Brain microvascular endothelial cell (primary cell): ENCODE data around the gene CD82.
"Not testable (repeated sequence)": the region's sequence is repeated elsewhere in the genome, so short reads cannot be mapped to it uniquely, and the experiment has no call there.

Source experiments
- DNase-seq: peaks from one replicate; pipeline ENCODE4 v3.0.0-alpha.2; 2020
- H3K27ac ChIP-seq: fragments of 250-450 bp; sonication (Bioruptor Pico); 2 replicates; pipeline ENCODE4 v1.5.1; 2020; ENCODE audit warnings: mild to moderate bottlenecking, moderate library complexity
- H3K27me3 ChIP-seq: fragments of 250-450 bp; sonication (Bioruptor Pico); replicated peaks from 2 replicates; pipeline ENCODE4 v1.5.1; 2020; ENCODE audit warnings: mild to moderate bottlenecking
- H3K36me3 ChIP-seq: fragments of 250-450 bp; sonication (Bioruptor Pico); replicated peaks from 2 replicates; pipeline ENCODE4 v1.5.1; 2020; ENCODE audit warnings: mild to moderate bottlenecking
- H3K4me3 ChIP-seq: 2 replicates; pipeline ENCODE4 v1.5.1; 2011; ENCODE audit warnings: low read depth, mild to moderate bottlenecking, control low read depth, low read length, moderate library complexity
- in situ Hi-C: cut with HindIII; loops from 2 replicates; pipeline ENCODE4 v1.10.0; 2017; ENCODE audit warnings: low sequenced_read_pairs, low pct_ligation_motif_present
- TF ChIP-seq, protein P1 (sequence below): IDR thresholded peaks from 2 replicates; pipeline ENCODE4 v1.5.1; 2011; ENCODE audit warnings: low read depth, mild to moderate bottlenecking, moderate library complexity, low read length, control low read depth, inconsistent platforms; ENCODE audit errors: missing control alignments

CD82 gene

GRCh38 chr11:44654057-44654456 lies 88.6 kb downstream of the CD82 start:
- DNase-seq, result no peak
- no peak overlapping the region for H3K4me3 ChIP-seq
- H3K27ac ChIP-seq, result no peak overlapping the region
- in situ Hi-C loops, result no loop called here
- TF ChIP-seq, protein P1, sequence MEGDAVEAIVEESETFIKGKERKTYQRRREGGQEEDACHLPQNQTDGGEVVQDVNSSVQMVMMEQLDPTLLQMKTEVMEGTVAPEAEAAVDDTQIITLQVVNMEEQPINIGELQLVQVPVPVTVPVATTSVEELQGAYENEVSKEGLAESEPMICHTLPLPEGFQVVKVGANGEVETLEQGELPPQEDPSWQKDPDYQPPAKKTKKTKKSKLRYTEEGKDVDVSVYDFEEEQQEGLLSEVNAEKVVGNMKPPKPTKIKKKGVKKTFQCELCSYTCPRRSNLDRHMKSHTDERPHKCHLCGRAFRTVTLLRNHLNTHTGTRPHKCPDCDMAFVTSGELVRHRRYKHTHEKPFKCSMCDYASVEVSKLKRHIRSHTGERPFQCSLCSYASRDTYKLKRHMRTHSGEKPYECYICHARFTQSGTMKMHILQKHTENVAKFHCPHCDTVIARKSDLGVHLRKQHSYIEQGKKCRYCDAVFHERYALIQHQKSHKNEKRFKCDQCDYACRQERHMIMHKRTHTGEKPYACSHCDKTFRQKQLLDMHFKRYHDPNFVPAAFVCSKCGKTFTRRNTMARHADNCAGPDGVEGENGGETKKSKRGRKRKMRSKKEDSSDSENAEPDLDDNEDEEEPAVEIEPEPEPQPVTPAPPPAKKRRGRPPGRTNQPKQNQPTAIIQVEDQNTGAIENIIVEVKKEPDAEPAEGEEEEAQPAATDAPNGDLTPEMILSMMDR, result no peak
- no peaks in the 10 kb centered on the region for H3K36me3 ChIP-seq
- H3K27me3 ChIP-seq, result peaks cover 11% of the 10 kb centered on the region

DNA sequence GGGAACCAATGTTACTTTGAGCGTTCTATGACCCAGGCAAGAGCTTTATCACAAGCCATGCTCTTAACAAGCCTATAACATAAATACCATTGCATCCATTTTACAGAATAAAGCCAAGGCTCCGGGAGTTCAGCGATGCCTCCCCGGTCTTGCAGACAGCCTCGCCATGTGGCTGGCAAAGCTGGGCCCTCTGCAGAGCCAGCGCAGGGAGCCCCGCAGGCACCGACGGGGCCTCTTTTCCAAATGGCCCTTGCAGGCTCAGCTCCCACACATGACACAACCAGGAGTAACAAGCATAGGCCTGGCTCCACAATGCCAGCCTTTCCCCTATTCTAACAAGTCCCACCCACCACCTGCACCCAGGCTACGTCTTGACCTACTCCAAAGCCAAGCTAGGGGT lies 89.1 kb downstream of the CD82 start:
- Histone ChIP-seq H3K27ac (no peak overlapping the region), H3K36me3 (no peaks in the 10 kb centered on the region), H3K27me3 (peaks cover 11% of the 10 kb centered on the region), H3K4me3 (no peak overlapping the region)
- in situ Hi-C loops, result no loop called here
- TF ChIP-seq, protein P1, result no peak
- DNase-seq, result no peak

DNA sequence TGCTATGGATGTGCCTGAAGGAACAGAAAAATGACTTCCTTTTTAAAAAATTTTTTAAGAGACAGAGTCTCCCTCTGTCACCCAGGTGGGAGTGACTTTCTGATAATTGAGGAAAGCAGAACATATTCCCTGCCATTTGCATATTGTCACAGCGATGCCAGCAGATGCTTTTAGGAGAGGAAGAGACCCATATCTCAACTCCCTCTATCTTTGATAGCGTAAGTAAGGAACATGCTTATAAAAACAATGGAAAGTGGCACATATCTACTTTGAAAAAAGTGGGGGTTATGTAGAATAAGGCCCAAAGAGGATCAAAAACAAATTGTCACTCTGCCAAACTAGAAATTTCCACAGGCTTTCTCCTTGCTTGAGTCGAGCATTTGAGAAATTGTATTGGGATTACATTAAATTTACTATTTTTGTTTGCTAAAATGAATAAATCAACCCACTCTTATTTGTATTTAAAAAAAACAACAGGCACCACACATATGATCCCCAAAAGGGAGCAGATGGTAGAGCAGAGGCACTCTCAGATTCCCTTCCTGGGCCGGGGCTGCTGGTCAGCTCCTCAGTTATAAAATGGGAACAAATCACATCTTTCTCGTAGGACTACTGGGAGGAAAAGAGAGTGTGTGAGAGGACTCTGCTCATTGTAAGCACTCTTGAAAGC lies 92.5 kb downstream of the CD82 start:
- no peaks in the 10 kb centered on the region for H3K27me3 ChIP-seq
- H3K36me3 ChIP-seq, result no peaks in the 10 kb centered on the region
- TF ChIP-seq, protein P1, result no peak
- in situ Hi-C loops, result no loop called here
- no peak for DNase-seq
- no peak overlapping the region for H3K4me3 ChIP-seq
- no peak overlapping the region for H3K27ac ChIP-seq

DNA sequence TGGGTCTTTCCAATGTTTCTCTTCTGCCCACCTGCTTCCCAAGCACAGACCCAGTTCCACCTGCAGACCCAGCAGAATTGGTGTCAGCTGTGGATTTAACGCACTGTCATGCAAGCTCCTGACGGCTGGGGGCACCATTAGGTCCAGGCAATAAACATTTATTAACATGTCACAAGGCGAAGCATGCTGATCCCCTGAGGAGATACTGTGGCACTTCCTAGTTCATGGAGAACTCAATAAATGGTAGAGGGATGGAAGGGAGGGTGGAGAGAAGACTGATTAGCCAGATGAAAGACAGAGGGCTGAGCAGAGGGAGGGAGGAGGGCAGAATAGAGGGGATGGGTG lies 93.0 kb downstream of the CD82 start:
- no peaks in the 10 kb centered on the region for H3K27me3 ChIP-seq
- in situ Hi-C loops, result no loop called here
- H3K36me3 ChIP-seq, result no peaks in the 10 kb centered on the region
- no peak overlapping the region for H3K27ac ChIP-seq
- peak; percentile 25 for DNase-seq
- H3K4me3 ChIP-seq, result no peak overlapping the region
- TF ChIP-seq, protein P1, result peak; percentile 45

DNA sequence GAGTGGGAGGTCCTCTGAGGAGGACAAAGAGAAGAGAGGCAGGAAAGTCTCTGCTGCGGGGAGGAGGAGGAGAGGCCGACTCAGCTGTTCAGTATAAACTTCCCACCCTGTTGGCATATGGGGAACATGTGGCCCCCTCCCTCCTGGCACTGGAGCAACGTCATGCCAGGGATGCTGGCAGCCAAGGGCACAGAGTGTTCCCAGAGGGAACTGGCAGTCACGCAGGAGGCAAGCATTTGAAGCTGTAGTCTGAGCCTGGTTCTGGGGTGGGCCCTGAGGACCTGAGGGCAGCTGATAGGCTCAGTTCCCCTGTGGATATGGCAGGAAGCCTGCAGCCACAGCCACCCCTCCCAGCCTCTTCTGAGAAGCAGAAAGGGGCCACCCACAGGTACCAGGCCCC lies 94.2 kb downstream of the CD82 start:
- in situ Hi-C loops, result no loop called here
- Histone ChIP-seq H3K4me3 (no peak overlapping the region), H3K36me3 (no peaks in the 10 kb centered on the region), H3K27me3 (no peaks in the 10 kb centered on the region), H3K27ac (no peak overlapping the region)
- TF ChIP-seq, protein P1, result no peak
- no peak for DNase-seq

- DNase-seq, H3K4me3 ChIP-seq, H3K36me3 ChIP-seq, H3K27ac ChIP-seq, H3K27me3 ChIP-seq, in situ Hi-C loops: not testable (repeated sequence)
Measured at GRCh38 chr11:44660535-44660934, 95.1 kb downstream of the CD82 start.
